Nephron (organoid): ENCODE measurements around the gene DSCAM.

Experiments used
- H3K27ac Mint-ChIP-seq, 3 experiments: 2 replicates each; pipeline ENCODE4 v1.8.0; 2020; ENCODE audit warnings: mixed read lengths in 3 of 3, mild to moderate bottlenecking in 2 of 3, moderate library complexity in 1 of 3
- H3K27me3 Mint-ChIP-seq: 2 replicates; pipeline ENCODE4 v1.8.0; 2021; ENCODE audit warnings: low read depth, mild to moderate bottlenecking, moderate library complexity, mixed read lengths
- H3K36me3 Mint-ChIP-seq: 2 replicates; pipeline ENCODE4 v1.8.0; 2020; ENCODE audit warnings: low read depth, mixed read lengths
- H3K4me1 Mint-ChIP-seq: 2 replicates; pipeline ENCODE4 v1.8.0; 2020; ENCODE audit warnings: mixed read lengths
- H3K4me3 Mint-ChIP-seq, 3 experiments: 2 replicates each; pipeline ENCODE4 v1.8.0; 2020; ENCODE audit warnings: mild to moderate bottlenecking in 3 of 3, mixed read lengths in 3 of 3, moderate library complexity in 2 of 3
- H3K9me3 Mint-ChIP-seq: 2 replicates; pipeline ENCODE4 v1.8.0; 2020; ENCODE audit warnings: mixed read lengths
- CTCF ChIP-seq, 3 experiments: fragments of 200-600 bp; sonication (generic); IDR thresholded peaks; one replicate each; pipeline ENCODE4 v1.5.0; 2021; ENCODE audit warnings: antibody characterized with exemption in 3 of 3; ENCODE audit not compliant: unreplicated experiment in 3 of 3

Gene DSCAM

GRCh38 chr21:40587736-40588346, 259.1 kb downstream of the DSCAM start:
- H3K4me3 Mint-ChIP-seq = no peak overlapping the region
- H3K9me3 Mint-ChIP-seq = peaks cover 2% of the 10 kb centered on the region
- peaks cover 4% of the 10 kb centered on the region for H3K4me1 Mint-ChIP-seq
- H3K27me3 Mint-ChIP-seq = no peaks in the 10 kb centered on the region
- TF ChIP-seq CTCF (IDR thresholded peaks at IDR 0.05; ENCODE audit: unreplicated experiment in 3 of 3) = no peak
- no peak overlapping the region for H3K27ac Mint-ChIP-seq
- H3K36me3 Mint-ChIP-seq = no peaks in the 10 kb centered on the region

GRCh38 chr21:40586575-40586974, 260.4 kb downstream of the DSCAM start:
- Mint-ChIP-seq H3K4me3 (no peak overlapping the region), H3K4me1 (peaks cover 4% of the 10 kb centered on the region), H3K27ac (no peak overlapping the region), H3K27me3 (no peaks in the 10 kb centered on the region), H3K9me3 (peaks cover 2% of the 10 kb centered on the region), H3K36me3 (no peaks in the 10 kb centered on the region)
- TF ChIP-seq CTCF (IDR thresholded peaks at IDR 0.05; ENCODE audit: unreplicated experiment in 3 of 3) = no peak

GRCh38 chr21:40577285-40578043, 269.5 kb downstream of the DSCAM start:
- no peak for TF ChIP-seq CTCF (IDR thresholded peaks at IDR 0.05; ENCODE audit: unreplicated experiment in 3 of 3)
- Mint-ChIP-seq H3K4me1 (no peaks in the 10 kb centered on the region), H3K36me3 (no peaks in the 10 kb centered on the region), H3K9me3 (peaks cover 7% of the 10 kb centered on the region), H3K27me3 (no peaks in the 10 kb centered on the region), H3K4me3 (no peak overlapping the region), H3K27ac (no peak overlapping the region)

- H3K27ac Mint-ChIP-seq = no peak overlapping the region
Observed at GRCh38 chr21:40575976-40576375, 271.0 kb downstream of the DSCAM start.

GRCh38 chr21:40569357-40569756, 277.6 kb downstream of the DSCAM start:
- Mint-ChIP-seq H3K27ac (no peak overlapping the region), H3K9me3 (peaks cover 3% of the 10 kb centered on the region), H3K36me3 (no peaks in the 10 kb centered on the region), H3K4me1 (peaks cover 22% of the 10 kb centered on the region), H3K4me3 (no peak overlapping the region), H3K27me3 (no peaks in the 10 kb centered on the region)
- no peak for TF ChIP-seq CTCF (IDR thresholded peaks at IDR 0.05; ENCODE audit: unreplicated experiment in 3 of 3)

More at GRCh38 chr21:40575976-40576375, 271.0 kb downstream of the DSCAM start:
- H3K27me3 Mint-ChIP-seq = no peaks in the 10 kb centered on the region
- peaks cover 7% of the 10 kb centered on the region for H3K9me3 Mint-ChIP-seq
- H3K4me3 Mint-ChIP-seq = no peak overlapping the region
- no peaks in the 10 kb centered on the region for H3K36me3 Mint-ChIP-seq
- TF ChIP-seq CTCF (IDR thresholded peaks at IDR 0.05; ENCODE audit: unreplicated experiment in 3 of 3) = no peak
- no peaks in the 10 kb centered on the region for H3K4me1 Mint-ChIP-seq

GRCh38 chr21:40568807-40569206, 278.2 kb downstream of the DSCAM start:
- H3K4me1 Mint-ChIP-seq = peaks cover 22% of the 10 kb centered on the region
- no peak for TF ChIP-seq CTCF (IDR thresholded peaks at IDR 0.05; ENCODE audit: unreplicated experiment in 3 of 3)
- H3K27me3 Mint-ChIP-seq = no peaks in the 10 kb centered on the region
- no peak overlapping the region for H3K27ac Mint-ChIP-seq
- peaks cover 3% of the 10 kb centered on the region for H3K9me3 Mint-ChIP-seq
- H3K4me3 Mint-ChIP-seq = no peak overlapping the region
- no peaks in the 10 kb centered on the region for H3K36me3 Mint-ChIP-seq
